Stimulated activated CD4-positive, alpha-beta T cell treated with anti-CD3 and anti-CD28 coated beads, Interleukin-12 subunit alpha, Interleukin-12 subunit beta, amount 100 ng/mL, for 48 hours (primary cell): ENCODE measurements around the gene USP4.
A peak's percentile ranks its signal among the peaks of the same experiment; 100 is the strongest.
"Not testable (repeated sequence)": the region's sequence is repeated elsewhere in the genome, so short reads cannot be mapped to it uniquely, and the experiment has no call there.

Source experiments
- DNase-seq, 3 donors: peaks; one replicate each; pipeline ENCODE4 v3.0.0-alpha.2; 2020; ENCODE audit warnings: low read depth in 2 of 3, low spot score in 1 of 3

Gene USP4, protein sequence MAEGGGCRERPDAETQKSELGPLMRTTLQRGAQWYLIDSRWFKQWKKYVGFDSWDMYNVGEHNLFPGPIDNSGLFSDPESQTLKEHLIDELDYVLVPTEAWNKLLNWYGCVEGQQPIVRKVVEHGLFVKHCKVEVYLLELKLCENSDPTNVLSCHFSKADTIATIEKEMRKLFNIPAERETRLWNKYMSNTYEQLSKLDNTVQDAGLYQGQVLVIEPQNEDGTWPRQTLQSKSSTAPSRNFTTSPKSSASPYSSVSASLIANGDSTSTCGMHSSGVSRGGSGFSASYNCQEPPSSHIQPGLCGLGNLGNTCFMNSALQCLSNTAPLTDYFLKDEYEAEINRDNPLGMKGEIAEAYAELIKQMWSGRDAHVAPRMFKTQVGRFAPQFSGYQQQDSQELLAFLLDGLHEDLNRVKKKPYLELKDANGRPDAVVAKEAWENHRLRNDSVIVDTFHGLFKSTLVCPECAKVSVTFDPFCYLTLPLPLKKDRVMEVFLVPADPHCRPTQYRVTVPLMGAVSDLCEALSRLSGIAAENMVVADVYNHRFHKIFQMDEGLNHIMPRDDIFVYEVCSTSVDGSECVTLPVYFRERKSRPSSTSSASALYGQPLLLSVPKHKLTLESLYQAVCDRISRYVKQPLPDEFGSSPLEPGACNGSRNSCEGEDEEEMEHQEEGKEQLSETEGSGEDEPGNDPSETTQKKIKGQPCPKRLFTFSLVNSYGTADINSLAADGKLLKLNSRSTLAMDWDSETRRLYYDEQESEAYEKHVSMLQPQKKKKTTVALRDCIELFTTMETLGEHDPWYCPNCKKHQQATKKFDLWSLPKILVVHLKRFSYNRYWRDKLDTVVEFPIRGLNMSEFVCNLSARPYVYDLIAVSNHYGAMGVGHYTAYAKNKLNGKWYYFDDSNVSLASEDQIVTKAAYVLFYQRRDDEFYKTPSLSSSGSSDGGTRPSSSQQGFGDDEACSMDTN

GRCh38 chr3:49339941-49340800 is at the start of gene USP4:
USP4 (minus strand) TSS chr3:49340053; CDS start chr3:49340024, 29 bp downstream.
- DNase-seq = peak; percentile 84 to 93 (median 93)

DNA sequence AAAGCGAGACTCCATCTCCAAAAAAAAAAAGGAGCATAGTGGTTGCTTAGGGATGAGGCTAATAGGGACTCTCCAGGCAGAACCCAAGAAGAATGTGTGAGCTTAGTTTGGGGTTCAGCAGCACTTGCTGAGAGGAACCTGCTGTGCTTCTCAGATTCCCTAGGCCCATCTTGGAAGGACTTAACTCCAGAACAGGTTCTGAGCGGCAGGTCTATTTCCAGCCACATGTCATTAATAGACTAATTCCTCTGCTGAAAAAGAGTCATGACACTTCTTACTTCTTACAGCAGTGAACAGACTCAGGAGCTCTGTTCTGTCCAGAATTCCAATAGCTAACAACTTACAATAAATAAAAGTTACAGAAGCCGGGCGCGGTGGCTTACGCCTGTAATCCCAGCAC is 49.4 kb upstream of the USP4 start:
- no peak for DNase-seq

- no peak for DNase-seq
Observed at GRCh38 chr3:49388289-49388820, 48.5 kb upstream of the USP4 start.

GRCh38 chr3:49387721-49388120 is 47.9 kb upstream of the USP4 start:
- no peak for DNase-seq

DNA sequence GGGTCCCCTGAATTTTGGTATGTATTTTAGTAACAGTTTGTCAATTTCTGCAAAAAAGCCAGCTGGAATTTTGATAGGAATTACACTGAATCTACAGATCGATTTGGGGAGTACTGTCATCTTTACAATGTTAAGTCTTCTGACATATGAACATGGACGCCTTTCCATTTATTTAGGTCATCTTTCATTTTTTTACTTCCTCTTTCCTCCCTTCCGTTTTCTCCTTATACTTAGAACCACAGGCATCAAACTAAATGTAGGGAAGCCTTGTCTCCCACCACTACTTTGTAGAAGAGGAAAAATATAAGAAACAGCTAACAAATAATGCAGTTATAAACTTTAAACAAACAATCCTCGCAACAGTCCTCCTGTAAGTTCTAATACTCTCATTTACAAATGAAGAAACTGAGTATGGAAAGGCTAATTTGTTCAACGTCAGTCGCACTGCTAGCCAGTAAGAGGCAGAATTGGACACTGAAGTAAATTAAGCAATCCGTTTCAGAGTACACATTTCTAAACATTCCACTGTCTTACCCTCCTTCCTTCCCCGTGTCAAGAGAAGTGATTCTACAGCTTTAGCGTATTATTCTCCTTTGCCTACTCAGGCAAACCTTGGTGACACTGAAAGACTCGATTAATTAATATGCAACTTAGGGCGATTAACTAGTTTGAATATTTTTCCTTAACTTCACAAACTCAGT is 46.4 kb upstream of the USP4 start:
- no peak for DNase-seq

DNA sequence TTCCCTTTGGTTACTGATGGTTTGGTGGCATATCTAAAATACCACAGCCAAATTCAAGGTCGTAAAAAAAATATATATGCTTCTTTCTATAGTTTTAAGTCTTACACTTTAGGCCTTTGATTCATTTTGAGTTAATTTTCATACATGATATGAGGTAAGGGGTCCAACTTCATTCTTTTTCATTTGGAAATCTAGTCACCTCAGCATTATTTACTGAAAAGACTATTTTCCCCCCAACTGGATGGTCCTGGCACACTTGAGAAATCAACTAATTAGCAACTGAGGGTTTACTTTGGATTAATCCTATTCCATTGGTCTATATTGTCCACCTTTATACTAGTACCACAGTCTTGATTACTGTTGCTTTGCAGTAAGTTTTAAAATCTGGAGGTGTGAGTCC is 45.8 kb upstream of the USP4 start:
- no peak for DNase-seq

GRCh38 chr3:49383387-49383786 is 43.5 kb upstream of the USP4 start:
- no peak for DNase-seq

DNA sequence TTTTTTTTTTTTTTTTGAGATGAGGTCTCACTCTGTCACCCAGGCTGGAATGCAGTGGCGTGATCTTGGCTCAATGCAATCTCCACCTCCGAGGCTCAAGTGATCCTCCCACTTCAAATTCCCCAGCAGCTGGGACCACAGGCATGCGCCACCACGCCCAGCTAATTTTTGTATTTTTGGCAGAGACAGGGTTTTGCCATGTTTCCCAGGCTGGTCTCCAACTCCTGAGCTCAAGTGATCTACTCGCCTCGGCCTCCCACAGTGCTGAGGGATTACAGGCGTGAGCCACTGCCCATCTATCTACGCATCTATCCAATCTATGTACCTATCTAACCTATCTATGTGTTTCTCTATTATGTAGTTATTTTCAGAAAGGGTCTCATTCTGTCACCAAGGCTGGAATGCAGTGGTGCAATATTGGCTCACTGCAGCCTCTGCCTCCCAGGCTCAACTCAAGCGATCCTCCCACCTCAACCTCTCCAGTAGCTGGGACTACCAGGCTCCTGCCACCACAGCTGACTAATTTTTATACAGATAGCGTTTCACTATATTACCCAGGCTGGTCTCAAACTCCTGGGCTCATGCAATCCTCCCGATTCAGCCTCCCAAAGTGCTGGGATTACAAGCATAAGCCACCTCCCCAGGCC is 38.5 kb upstream of the USP4 start:
- no peak for DNase-seq

DNA sequence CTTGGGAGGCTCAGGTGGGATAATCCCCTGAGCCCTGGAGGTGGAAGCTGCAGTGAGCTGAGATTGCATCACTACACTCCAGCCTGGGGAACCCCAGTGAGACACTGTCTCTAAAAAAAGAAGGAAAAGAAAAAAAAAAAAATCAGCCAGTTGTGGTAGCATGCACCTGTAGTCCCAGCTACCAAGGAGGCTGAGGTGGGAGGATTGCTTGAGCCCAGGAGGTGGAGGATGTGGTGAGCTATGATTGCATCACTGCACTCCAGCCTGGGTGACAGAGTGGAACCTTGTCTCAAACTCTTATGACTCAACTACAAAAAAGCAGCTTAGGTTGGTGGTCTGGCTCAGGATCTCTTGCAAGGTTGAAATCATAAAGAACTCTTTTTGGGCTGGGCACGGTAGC is 37.6 kb upstream of the USP4 start:
- peak; percentile 13 to 52 (median 36) for DNase-seq

DNA sequence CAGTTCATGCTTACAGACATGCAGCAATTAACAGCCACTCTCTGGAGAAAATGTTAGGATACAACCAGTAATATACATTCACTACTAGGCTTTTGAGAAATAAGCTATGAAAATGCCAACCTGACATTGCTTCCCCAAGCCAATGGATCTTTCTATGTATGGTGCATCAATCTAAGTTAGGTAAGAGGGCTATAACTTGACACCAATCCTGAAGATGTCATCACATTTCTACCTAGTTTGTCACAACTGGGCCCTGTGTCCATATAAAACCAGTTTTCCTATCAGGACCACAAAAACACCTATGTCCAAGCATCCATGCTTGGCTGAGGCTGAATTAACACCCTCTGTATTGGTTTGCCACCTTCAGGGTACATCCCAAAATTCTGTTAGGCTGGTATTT is 32.1 kb upstream of the USP4 start:
- no peak for DNase-seq

- no peak for DNase-seq
Observed at GRCh38 chr3:49370585-49371290, 30.9 kb upstream of the USP4 start.

DNA sequence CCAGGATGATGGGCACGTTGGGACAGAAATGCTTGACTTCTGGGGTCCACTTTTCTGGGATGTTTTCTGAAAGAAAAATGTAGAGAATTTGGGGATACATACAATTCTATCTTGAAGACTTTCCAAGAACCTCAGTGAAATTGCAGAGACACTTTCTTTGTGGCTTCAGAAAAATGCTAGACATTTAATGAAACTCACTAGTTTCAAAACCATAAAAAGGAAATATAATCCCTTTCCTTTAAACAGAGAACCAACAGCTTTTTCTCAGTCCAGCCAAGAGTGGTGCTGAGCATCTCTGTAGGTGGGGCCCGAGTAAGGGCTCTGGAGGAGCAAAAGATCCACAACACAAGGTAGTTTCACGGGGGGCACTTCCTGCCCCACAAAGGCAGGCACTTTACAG is 22.7 kb upstream of the USP4 start:
- DNase-seq = no peak

GRCh38 chr3:49359623-49360022 is 19.8 kb upstream of the USP4 start:
- no peak for DNase-seq

DNA sequence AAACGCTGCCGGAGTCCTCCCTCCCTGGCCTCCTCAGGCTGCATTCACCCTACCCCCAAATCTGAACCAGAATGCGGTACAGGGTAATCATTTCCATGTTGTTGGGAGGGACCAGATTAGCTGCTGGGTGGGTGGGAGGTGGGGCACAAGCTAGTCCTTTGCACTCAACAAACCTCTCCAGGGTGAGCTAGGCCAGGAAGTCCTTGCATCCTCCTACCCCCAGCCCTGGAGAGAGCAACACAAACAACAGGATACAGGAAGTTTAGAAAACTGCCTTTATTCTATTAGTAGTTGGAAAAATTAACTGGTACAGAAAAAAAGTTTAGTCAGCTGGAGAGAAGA is 19.0 kb upstream of the USP4 start:
- DNase-seq = no peak

- DNase-seq = peak; percentile 66 to 84 (median 76)
Observed at GRCh38 chr3:49358217-49358883, 18.5 kb upstream of the USP4 start, which contains the start of gene GPX1. GPX1 (minus strand) TSS chr3:49358353; CDS start chr3:49358278, 75 bp downstream.

DNA sequence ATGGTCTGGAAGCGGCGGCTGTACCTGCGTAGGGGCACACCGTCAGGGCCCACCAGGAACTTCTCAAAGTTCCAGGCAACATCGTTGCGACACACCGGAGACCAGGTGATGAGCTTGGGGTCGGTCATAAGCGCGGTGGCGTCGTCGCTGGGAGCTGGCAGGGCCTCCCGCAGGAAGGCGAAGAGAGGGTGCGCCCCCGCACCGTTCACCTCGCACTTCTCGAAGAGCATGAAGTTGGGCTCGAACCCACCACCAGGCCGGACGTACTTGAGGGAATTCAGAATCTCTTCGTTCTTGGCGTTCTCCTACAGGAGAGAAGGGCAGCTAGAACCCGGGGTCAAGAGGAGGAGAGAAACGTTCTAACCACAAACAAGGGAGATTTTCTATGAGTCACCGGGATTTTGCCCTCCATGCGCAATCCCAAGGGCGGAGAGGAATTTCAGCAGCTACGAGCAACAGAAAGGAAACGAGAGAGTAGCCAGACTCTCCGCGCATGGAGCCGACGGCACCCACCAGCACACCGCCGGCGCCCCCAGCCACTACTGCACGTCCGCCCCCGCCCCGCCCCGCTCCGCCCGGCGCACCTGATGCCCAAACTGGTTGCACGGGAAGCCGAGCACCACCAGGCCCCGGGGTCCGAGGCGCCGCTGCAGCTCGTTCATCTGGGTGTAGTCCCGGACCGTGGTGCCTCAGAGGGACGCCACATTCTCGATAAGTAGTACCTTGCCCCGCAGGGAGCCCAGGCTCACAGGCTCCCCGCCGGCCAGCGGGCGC is 17.8 kb upstream of the USP4 start:
- peak in 2 of 3 donors; percentile 33 to 42 for DNase-seq

DNA sequence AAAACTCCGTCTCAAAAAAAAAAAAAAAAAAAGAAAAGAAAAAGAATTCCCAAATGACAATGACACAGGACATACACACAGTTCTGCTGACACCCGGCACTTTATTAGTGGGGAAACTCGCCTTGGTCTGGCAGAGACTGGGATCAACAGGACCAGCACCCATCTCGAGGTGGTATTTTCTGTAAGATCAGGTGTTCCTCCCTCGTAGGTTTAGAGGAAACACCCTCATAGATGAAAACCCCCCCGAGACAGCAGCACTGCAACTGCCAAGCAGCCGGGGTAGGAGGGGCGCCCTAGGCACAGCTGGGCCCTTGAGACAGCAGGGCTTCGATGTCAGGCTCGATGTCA is 17.2 kb upstream of the USP4 start:
- not testable (repeated sequence) for DNase-seq

- no peak for DNase-seq
Observed at GRCh38 chr3:49352890-49353421, 13.1 kb upstream of the USP4 start.
